Endometrial microvascular endothelial cells (primary cell): ENCODE measurements around the gene ZNF430. TPM values are rescaled to one million over a fixed set of nuclear protein-coding genes. Genes with fewer than 3 reads are reported as not detected.
"Not testable (repeated sequence)": the region's sequence is repeated elsewhere in the genome, so short reads cannot be mapped to it uniquely, and the experiment has no call there.

ENCODE experiments used
- in situ Hi-C: cut with HindIII; loops from 2 replicates; pipeline ENCODE4 v1.10.0; 2017; ENCODE audit warnings: low sequenced_read_pairs, low pct_unique_long_range_greater_than_20kb; ENCODE audit errors: inconsistent ontology term
- total RNA-seq: library from RNA; depleted of rRNA; stranded (reverse); fragments of >200 nt; gene quantifications from one replicate; pipeline ENCODE4 v1.2.3, GENCODE V29; 2015; ENCODE audit errors: inconsistent ontology term

ZNF430 gene
- 8.7 TPM for total RNA-seq

- in situ Hi-C loops = no loop called here
Measured at GRCh38 chr19:21020298-21021227, at the start of gene ZNF430. Gene ZNF430, plus strand, starts transcription at chr19:21020657. Its CDS starts 144 bp downstream, at chr19:21020801.

GRCh38 chr19:20992788-20993187, 27.7 kb upstream of the ZNF430 start:
- in situ Hi-C loops = not testable (repeated sequence)

GRCh38 chr19:20999731-21000352, 20.6 kb upstream of the ZNF430 start:
- in situ Hi-C loops = no loop called here

GRCh38 chr19:21021238-21021637, 781 bp downstream of the ZNF430 start:
- in situ Hi-C loops = not testable (repeated sequence)

- in situ Hi-C loops = no loop called here
Measured at GRCh38 chr19:21022996-21023395, 2.5 kb downstream of the ZNF430 start.

GRCh38 chr19:21023901-21024300, 3.4 kb downstream of the ZNF430 start:
- in situ Hi-C loops = no loop called here

GRCh38 chr19:21028969-21029268, 8.5 kb downstream of the ZNF430 start:
- in situ Hi-C loops = no loop called here

- in situ Hi-C loops = no loop called here
Measured at GRCh38 chr19:21045028-21045427, 24.6 kb downstream of the ZNF430 start.

- in situ Hi-C loops = no loop called here
Measured at GRCh38 chr19:21046489-21046888, 26.0 kb downstream of the ZNF430 start.

GRCh38 chr19:21047716-21048115, 27.3 kb downstream of the ZNF430 start:
- in situ Hi-C loops = no loop called here

GRCh38 chr19:21052902-21053301, 32.4 kb downstream of the ZNF430 start:
- in situ Hi-C loops = no loop called here

GRCh38 chr19:21065336-21065735, 44.9 kb downstream of the ZNF430 start:
- in situ Hi-C loops = no loop called here

GRCh38 chr19:21082011-21082975, 61.8 kb downstream of the ZNF430 start, which contains the start of gene ZNF714:
Gene ZNF714, plus strand, starts transcription at chr19:21082203. Its CDS starts 16,066 bp downstream, at chr19:21098269.
- in situ Hi-C loops = no loop called here

GRCh38 chr19:21084343-21084742, 63.9 kb downstream of the ZNF430 start:
- in situ Hi-C loops = no loop called here

- in situ Hi-C loops = no loop called here
Measured at GRCh38 chr19:21087871-21088270, 67.4 kb downstream of the ZNF430 start.

- in situ Hi-C loops = no loop called here
Measured at GRCh38 chr19:21092109-21092508, 71.7 kb downstream of the ZNF430 start.

- in situ Hi-C loops = no loop called here
Measured at GRCh38 chr19:21094347-21095025, 74.0 kb downstream of the ZNF430 start.

GRCh38 chr19:21098291-21098690, 77.8 kb downstream of the ZNF430 start:
- in situ Hi-C loops = no loop called here
